AG04450 (cell line): ENCODE data around the gene KBTBD4. TPM values are rescaled to one million over a fixed set of nuclear protein-coding genes. Genes with fewer than 3 reads are reported as not detected.
"Not testable (repeated sequence)": the region's sequence is repeated elsewhere in the genome, so short reads cannot be mapped to it uniquely, and the experiment has no call there.

Experiments
- CTCF ChIA-PET: fragments of 300-600, 350-600 bp; formaldehyde crosslinking; extraction: SDS; loops from one replicate; lab custom pipeline; 2022; ENCODE audit warnings: antibody characterized with exemption, inconsistent platforms; lab: Charles Lee
- POLR2A ChIA-PET: fragments of 350-600 bp; formaldehyde crosslinking; extraction: SDS; loops from one replicate; lab custom pipeline; 2021; ENCODE audit warnings: antibody characterized with exemption, inconsistent platforms; lab: Yijun Ruan, JAX
- DNase-seq: peaks from one replicate; pipeline ENCODE4 v3.0.0-alpha.2; 2011; ENCODE audit warnings: low read depth, low spot score
- H3K27ac ChIP-seq: one replicate; pipeline ENCODE4 v1.5.1; 2012; ENCODE audit warnings: low read depth, low read length, control low read depth
- H3K27me3 ChIP-seq: one replicate; pipeline ENCODE4 v1.6.0; 2012; ENCODE audit warnings: low read length; ENCODE audit not compliant: control insufficient read depth, insufficient read depth
- H3K4me3 ChIP-seq: 2 replicates; pipeline ENCODE4 v1.5.1; 2011; ENCODE audit warnings: mild to moderate bottlenecking, low read depth, low read length, control low read depth
- H3K9me3 ChIP-seq: 2 replicates; pipeline ENCODE4 v1.5.1; 2012; ENCODE audit warnings: low read length; ENCODE audit not compliant: control insufficient read depth, insufficient read depth
- polyA plus RNA-seq: library from polyadenylated mRNA; depleted of rRNA; stranded (reverse); fragments of >200 nt; gene quantifications from 2 replicates; pipeline ENCODE4 v1.2.3, GENCODE V29; 2011
- TF ChIP-seq, protein P1 (sequence below): IDR thresholded peaks from 2 replicates; pipeline ENCODE4 v1.5.1; 2011; ENCODE audit warnings: low read depth, low read length, control low read depth, inconsistent platforms

KBTBD4 gene
- polyA plus RNA-seq, 1 experiment = 20.0 TPM

DNA sequence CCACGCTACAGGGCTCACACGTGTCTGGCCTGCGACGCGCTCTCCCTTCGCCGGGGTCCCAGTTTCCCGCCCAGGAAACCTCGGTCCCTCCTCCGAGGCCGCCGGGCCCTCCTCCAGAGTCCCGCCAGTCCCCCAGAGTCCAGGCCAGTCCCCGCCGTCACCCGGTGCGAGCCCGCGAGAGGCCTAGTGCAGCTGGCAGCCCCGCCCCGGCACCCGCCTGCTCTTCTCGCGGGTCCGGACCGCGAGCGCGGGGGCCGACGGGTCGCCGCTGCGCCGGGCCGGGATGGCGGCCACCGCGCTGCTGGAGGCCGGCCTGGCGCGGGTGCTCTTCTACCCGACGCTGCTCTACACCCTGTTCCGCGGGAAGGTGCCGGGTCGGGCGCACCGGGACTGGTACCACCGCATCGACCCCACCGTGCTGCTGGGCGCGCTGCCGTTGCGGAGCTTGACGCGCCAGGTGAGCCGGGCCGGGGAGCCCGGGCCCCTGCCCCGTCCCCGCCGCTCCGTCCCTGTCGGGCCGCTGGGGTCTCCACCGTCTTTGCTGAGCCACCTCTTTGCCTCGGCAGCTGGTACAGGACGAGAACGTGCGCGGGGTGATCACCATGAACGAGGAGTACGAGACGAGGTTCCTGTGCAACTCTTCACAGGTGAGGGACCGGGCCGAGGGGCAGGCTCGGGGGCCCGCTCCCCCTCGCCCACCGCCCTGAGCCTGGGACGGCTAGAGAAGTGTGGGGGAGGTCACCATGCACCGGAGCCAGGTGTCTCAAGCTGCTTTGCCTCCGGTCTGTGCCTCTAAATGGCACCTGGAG lies 13.2 kb downstream of the KBTBD4 start, which contains the start of gene PTPMT1:
Gene PTPMT1, plus strand, starts transcription at position 260 of the 809 bp plus-strand sequence. Its CDS starts 24 bp downstream, at position 284.
- ChIA-PET CTCF (interaction anchor here (1.2 to 1.5 kb wide), 3 partner anchors 10 to 52 kb away, joined by 4 to 11 read pairs (median 6); partner anchors contain the start of gene CELF1), POLR2A (interaction anchor here (1.1 kb wide), 1 partner anchor 13 kb away, joined by 6 read pairs; the partner anchor contains the start of genes KBTBD4 and NDUFS3)
- no peak for DNase-seq

DNA sequence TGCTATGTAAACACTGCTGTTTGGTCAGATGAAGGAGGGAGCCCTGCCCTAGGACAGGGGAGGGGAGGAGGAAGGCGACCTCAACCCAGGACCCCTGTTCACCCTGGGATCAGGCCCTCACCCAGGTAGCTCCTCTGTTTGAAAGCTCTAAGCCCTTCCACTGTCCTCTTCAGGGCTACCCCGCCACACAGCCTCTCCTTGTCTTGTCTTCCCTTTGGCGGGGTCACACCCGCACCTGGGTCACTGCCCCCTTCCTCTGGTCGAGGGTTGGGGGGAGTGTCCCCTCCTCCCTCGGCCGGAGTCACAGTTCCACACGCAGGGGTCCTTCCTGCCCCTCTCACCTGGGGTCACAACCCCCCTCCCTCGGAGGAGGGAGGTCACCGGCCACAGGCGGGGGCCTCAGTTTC lies 13.8 kb downstream of the KBTBD4 start:
- H3K27me3 ChIP-seq = no peaks in the 10 kb centered on the region
- peak overlapping the region; percentile 57 for H3K27ac ChIP-seq
- CTCF ChIA-PET = interaction anchor here (1.2 to 1.5 kb wide), 3 partner anchors 10 to 52 kb away, joined by 4 to 11 read pairs (median 6); partner anchors contain the start of gene CELF1
- peak overlapping the region; percentile 82 for H3K4me3 ChIP-seq
- TF ChIP-seq, protein P1, sequence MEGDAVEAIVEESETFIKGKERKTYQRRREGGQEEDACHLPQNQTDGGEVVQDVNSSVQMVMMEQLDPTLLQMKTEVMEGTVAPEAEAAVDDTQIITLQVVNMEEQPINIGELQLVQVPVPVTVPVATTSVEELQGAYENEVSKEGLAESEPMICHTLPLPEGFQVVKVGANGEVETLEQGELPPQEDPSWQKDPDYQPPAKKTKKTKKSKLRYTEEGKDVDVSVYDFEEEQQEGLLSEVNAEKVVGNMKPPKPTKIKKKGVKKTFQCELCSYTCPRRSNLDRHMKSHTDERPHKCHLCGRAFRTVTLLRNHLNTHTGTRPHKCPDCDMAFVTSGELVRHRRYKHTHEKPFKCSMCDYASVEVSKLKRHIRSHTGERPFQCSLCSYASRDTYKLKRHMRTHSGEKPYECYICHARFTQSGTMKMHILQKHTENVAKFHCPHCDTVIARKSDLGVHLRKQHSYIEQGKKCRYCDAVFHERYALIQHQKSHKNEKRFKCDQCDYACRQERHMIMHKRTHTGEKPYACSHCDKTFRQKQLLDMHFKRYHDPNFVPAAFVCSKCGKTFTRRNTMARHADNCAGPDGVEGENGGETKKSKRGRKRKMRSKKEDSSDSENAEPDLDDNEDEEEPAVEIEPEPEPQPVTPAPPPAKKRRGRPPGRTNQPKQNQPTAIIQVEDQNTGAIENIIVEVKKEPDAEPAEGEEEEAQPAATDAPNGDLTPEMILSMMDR = no peak
- POLR2A ChIA-PET = interaction anchor here (1.1 kb wide), 1 partner anchor 14 kb away, joined by 6 read pairs; the partner anchor contains the start of genes KBTBD4 and NDUFS3
- H3K9me3 ChIP-seq = no peaks in the 10 kb centered on the region; the same call in 1 of the 2 replicates
- no peak for DNase-seq

More for the DNA sequence above, 13.2 kb downstream of the KBTBD4 start, which contains the start of gene PTPMT1:
- Histone ChIP-seq H3K27me3 (no peaks in the 10 kb centered on the region), H3K4me3 (peak within 1 kb of the TSS; percentile 82), H3K27ac (peak within 1 kb of the TSS; percentile 57), H3K9me3 (no peaks in the 10 kb centered on the region; the same call in 1 of the 2 replicates)
- TF ChIP-seq, protein P1 = no peak

DNA sequence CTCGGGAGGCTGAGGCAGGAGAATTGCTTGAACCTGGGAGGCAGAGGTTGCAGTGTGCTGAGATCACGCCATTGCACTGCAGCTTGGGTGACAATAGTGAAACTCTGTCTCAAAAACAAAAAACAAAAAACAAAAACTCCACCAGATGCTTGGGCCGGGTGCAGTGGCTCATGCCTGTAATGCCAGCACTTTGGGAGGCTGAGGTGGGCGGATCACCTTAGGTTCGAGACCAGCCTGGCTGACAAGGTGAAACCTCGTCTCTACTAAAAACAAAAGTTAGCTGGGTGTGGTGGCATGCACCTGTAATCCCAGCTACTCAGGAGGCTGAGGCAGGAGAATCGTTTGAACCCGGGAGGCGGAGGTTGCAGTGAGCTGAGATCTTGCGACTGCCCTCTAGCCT lies 14.4 kb downstream of the KBTBD4 start:
- DNase-seq, H3K4me3 ChIP-seq, H3K27me3 ChIP-seq, H3K9me3 ChIP-seq, H3K27ac ChIP-seq: not testable (repeated sequence)
- CTCF ChIA-PET = interaction anchor here (0.6 to 1.5 kb wide), 5 partner anchors 9 to 132 kb away, joined by 3 to 11 read pairs (median 4); partner anchors contain the start of gene CELF1
- POLR2A ChIA-PET = interaction anchor here (1.1 kb wide), 1 partner anchor 14 kb away, joined by 6 read pairs; the partner anchor contains the start of genes KBTBD4 and NDUFS3

DNA sequence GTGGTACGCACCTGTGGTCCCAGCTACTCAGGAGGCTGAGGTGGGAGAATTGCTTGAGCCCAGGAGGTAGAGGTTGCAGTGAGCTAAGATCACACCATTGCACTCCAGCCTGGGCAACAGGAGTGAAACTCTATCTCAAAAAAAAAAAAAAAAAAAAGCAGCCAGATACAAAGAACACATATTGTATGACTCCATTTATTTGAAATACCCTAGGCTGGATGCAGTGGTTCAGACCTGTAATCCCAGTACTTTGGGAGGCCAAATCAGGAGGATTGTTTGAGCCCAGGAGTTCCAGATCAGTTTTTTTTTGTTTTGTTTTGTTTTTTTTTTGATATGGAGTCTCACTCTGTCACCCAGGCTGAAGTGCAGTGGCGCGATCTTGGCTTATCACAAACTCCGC lies 16.4 kb downstream of the KBTBD4 start:
- not testable (repeated sequence) for H3K27ac ChIP-seq, H3K9me3 ChIP-seq, H3K27me3 ChIP-seq, DNase-seq, H3K4me3 ChIP-seq
- POLR2A ChIA-PET = interaction anchor here (0.7 kb wide), 1 partner anchor 151 kb away, joined by 7 read pairs; no protein-coding TSS in a partner anchor
- CTCF ChIA-PET = interaction anchor here (0.5 kb wide), 1 partner anchor 9 kb away, joined by 3 read pairs; the partner anchor contains the start of gene CELF1

DNA sequence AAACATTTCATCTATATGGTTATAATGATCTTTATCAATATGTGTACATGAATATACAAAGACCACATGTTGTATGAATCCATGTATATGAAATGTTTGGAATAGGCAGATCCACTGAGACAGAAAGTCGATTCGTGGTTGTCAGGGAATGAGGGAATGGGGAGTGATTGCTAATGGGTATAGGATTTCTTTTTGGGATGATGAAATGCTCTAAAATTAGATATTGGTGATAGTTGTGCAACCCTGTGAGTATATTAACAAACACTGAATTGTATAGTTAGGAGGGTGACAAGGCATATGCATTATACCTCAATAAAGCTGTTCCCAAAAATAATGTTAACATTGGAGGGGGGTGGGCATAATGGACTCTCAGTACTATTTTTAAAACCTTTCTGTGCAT lies 18.3 kb downstream of the KBTBD4 start:
- H3K9me3 ChIP-seq = no peaks in the 10 kb centered on the region; the same call in 1 of the 2 replicates
- DNase-seq = no peak
- CTCF ChIA-PET = interaction anchor here (0.7 kb wide), 1 partner anchor 9 kb away, joined by 3 read pairs; no protein-coding TSS in a partner anchor

More for the DNA sequence above, 18.3 kb downstream of the KBTBD4 start:
- Histone ChIP-seq H3K27ac (no peak overlapping the region), H3K27me3 (no peaks in the 10 kb centered on the region), H3K4me3 (no peak overlapping the region)
- TF ChIP-seq, protein P1 = no peak
- POLR2A ChIA-PET = interaction anchor here (0.6 kb wide), 1 partner anchor 40 kb away, joined by 3 read pairs; no protein-coding TSS in a partner anchor
